HL-60/S4 treated with retinoic acid at 250 ng/mL for 4 days and 3 days (cell line): ENCODE data around the gene CDCA3.
"Not testable (repeated sequence)": the region's sequence is repeated elsewhere in the genome, so short reads cannot be mapped to it uniquely, and the experiment has no call there.

ENCODE experiments used
- in situ Hi-C: fragments of 300-500 bp; cut with MboI; formaldehyde crosslinking; loops from 2 replicates; pipeline ENCODE4 v1.7.0; 2022; ENCODE audit warnings: low sequenced_read_pairs

CDCA3 gene

DNA sequence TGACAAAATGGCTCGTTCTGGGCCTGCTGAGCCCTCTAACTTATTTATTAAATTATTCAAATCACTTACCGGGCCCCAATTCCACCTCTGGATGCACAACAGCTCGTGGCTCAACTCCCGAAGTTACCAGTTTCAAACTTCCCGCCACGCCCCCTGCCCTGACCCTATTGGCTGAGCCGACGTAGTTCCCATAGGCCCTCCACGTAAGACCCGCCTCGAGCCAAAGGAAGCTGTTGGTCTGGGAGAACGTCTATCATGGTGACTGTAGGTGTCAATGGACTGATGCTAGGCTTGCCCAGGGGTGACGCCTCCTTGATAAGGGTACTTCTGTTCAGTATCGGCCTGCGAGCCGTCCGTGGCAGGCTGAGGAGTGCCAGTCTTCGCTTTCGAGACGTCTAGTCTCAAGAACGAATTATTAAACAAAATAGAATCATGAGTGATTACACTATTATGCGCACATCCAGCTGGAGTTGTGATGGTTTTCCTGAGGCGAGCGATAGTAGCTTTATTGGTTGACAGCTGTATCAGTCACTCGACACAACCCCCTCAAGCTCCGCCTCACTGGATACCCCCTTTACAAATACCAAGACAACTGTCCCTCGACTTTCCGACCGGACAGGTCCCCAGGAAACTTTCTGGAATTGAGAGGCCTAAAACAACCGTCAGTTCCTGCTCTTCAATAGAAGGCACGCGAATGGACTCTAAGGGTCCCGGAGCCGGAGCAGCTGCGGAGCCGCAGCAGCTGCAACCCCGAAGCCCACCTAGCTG is at the start of gene CDCA3:
CDCA3 (minus strand) TSS at position 134 of the 768 bp plus-strand sequence. CDS start 334 bp downstream, outside the sequence.
- in situ Hi-C loops, result no loop called here

DNA sequence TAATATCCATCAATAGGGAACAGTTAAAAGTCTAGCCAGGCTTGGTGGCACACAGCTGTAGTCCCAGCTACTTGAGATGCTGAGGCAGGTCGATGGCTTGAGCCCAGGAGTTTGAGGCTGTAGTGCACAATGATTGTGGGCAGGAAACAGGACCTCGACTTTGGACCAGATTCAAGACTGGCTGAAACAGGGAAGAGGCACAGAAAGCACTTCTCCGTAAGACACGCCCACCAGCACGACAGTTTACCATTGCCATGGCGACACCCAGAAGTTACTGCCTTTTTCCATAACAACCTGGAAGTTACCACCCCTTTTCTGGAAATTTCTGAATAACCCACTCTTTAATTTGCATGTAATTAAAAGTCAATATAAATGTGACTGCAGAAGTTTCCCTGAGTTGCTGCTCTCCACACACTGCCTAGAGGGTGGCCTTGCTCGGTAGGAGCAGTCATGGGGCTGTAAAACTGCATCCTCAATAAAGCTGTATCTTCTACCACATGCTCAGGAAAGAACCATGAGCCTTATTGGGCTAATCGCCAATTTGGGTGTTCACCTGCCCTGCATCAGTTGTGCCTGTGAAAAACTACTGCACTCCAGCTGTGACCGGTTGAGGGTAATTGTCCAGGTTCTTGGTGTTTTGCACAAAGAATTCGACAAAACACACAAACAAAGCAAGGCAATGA is 48.9 kb upstream of the CDCA3 start:
- in situ Hi-C loops, result no loop called here

DNA sequence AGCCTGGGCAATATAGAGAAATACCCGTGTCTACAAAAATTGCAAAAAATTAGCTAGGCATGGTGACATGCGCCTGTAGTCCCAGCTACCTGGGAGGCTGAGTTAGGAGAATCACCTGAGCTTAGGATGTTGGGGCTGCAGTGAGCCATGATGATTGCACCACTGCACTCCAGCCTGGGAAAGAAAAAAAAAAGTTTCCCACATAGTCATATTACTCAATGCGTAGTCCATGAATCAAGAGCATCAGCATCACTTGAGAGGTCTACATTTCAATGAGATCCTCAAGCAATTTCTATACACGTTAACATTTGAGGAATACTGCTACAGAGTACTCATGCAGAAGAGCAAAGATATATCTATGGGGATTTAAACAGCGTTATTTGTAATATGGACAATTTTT is 48.3 kb upstream of the CDCA3 start:
- in situ Hi-C loops, result no loop called here

DNA sequence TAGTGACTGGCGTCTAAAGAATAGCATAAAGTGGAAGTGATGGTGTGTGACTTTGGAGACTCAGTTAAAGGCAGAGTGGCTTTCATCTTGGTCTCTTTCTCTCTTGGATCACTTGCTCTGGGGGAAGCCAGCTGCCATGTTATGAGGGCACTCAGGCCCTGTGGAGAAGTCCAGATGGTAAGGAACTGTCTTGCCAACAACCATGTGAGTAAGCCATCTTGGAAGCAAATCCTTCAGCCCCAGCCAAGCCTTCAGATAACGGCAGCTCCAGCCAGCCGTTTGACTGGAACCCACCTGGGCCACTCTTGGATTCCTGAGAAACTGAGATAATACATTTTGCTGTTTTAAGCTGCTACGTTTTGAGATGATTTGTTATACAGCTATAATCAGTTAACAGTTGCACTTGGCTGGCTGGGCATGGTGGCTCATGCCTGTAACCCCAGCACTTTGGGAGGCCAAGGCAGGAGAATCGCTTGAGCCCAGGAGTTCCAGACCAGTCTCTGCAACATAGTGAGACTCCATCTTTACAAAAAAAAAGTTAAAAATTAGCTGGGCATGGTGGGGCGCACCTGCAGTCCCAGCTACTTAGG is 45.9 kb upstream of the CDCA3 start:
- in situ Hi-C loops, result no loop called here

DNA sequence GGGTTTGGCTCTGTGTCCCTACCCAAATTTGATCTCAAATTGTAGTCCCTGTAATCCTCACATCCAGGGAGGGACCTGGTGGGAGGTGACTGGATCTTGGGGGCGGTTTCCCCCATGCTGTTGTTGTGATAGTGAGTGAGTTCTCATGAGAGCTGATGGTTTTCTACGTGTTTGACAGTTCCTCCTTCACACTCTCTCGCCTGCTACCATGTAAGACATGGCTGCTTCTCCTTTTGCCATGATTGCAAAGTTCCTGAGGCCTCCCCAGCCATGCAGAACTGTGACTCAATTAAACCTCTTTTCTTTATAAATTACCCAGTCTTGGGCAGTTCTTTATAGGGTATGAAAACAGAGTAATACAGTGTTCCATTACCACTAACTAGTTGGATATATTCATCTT is 43.2 kb upstream of the CDCA3 start:
- in situ Hi-C loops, result no loop called here

DNA sequence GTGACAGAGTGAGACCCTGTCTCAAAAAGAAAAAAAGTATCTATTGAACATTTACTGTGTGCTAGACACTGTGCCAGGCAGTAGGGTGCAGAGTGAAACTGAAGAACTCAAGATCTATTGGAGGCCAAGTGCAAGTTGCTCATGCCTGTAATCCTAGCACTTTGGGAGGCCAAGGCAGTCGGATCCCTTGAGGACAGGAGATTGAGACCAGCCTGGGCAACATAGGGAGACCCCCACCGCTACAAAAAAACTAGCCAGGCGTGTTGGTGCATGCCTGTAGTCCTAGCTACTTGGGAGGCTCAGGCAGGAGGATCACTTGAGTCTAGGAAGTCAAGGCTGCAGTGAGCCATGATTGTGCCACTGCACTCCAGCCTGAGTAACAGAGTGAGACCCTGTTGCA is 41.6 kb upstream of the CDCA3 start:
- in situ Hi-C loops, result not testable (repeated sequence)

DNA sequence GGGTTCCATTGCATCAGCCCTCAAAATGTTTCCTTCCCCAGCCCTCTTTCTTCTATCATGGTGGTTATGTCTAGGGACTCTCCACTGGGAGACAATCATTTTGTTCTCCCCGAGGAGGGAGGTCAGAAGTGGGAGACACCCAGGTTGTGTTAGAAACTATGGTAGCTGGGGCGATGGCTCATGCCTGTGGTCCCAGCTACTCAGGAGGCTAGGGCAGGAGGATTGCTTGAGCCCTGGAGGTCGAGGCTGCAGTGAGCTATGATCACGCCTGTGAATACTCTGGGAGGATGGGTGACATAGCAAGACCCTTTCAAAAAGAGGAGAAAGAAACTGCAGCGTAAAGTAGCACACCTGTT is 40.5 kb upstream of the CDCA3 start:
- in situ Hi-C loops, result no loop called here

DNA sequence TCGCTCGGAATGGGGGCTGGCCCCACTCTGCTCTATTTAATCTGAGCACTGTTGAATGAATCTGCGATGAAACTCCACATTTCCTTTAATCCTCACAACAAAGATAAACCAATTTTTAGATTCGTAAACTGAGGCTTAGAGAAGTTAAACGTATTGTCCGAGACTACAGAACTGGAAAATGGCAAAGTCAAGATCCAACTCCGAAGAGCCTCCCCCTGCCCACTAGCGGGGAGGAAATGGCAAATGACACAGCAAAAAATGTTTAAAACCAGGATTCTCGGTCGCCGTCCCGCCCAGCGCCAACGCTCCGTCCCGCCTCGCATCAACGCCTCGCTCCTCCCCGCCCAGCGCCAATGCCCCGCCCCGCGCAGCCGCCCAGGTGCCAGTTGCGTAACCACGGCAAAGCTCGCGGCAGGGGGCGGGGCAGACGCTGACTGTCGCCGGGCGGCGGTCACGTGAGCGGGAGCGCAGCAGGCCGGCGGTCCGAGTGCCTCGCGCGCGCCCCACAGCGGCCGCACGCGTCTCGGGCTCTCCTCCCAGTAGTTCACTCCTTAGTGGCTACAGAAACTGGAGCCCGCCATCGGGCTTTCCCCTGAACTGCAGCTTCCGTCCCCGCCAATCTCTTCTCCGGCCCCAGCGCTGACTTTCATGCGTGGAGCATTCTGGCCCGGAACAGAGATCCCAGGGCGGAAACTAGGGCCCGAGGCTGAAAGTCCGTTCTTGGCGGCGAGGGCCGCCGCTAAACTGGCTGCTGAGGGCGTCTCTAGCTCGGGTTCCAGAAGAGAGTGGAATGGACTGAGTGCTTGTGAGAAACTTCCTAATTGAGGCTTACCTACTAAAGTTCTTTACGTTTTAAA is 39.9 kb upstream of the CDCA3 start:
- in situ Hi-C loops, result no loop called here

DNA sequence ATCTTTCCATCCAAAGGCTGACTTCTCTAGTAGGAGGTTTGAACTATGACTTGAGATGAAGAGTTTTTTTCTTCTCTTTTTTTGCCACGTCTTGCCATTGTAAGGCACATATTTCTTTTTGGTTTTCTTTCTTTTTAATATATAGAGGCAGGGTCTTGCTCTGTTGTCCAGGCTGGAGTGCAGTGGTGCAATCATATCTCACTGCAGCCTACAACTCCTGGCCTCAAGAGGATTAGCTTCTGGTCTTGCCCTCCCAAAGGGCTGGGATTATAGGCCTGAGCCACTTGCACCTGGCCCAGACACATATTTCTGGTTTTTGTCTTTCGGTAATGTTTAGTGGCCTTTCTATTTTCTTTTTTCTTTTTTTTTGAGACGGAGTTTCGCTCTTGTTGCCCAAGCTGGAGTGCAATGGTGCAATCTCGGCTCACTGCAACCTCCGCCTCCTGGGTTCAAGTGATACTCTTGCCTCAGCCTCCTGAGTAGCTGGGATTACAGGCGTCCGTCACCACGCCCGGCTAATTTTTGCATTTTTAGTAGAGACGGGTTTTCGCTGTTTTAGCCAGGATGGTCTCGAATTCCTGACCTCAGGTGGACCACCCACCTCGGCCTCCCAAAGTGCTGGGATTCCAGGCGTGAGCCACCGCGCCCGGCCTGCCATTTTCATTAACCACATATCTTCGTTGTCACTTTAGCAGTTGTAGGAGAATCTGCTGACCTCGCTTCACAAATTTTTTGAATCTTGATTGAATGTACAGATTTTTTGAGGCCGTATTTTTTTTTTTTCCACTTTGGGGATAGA is 38.9 kb upstream of the CDCA3 start:
- in situ Hi-C loops, result not testable (repeated sequence)

DNA sequence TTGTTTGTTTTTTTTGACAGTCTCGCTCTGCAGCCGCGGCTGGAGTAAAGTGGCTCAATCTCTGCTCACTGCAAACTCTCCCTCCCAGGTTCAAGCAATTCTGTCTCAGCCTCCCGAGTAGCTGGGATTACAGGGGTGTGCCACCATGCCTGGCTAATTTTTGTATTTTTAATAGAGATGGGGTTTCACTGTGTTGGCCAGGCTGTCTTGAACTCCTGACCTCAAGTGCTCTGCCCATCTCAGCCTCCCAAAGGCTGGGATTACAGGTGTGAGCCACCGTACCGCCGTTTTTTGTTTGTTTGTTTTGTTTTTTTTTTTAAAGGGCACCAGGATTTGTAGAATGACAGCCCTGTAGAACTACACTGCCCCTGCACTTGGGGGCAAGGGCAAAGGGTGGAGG is 37.7 kb upstream of the CDCA3 start:
- in situ Hi-C loops, result not testable (repeated sequence)

DNA sequence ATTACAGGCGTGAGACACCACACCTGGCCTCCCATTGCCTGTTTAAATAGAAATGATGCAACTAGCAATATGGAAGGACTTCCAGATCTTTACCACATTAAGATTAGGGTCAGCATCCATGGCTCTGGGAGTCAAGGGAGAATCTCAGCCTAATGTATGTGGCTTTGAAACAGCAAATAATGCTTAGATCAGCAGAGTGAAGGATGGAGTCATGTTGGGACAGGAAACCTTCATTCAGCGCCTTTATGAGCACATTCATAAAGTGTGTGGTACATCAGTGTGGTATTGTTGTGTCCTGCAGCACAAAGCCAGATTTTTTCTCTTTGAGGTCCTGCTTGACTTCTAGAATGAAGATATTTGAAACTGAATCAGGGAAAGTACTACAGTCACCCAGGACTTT is 37.3 kb upstream of the CDCA3 start:
- in situ Hi-C loops, result no loop called here

DNA sequence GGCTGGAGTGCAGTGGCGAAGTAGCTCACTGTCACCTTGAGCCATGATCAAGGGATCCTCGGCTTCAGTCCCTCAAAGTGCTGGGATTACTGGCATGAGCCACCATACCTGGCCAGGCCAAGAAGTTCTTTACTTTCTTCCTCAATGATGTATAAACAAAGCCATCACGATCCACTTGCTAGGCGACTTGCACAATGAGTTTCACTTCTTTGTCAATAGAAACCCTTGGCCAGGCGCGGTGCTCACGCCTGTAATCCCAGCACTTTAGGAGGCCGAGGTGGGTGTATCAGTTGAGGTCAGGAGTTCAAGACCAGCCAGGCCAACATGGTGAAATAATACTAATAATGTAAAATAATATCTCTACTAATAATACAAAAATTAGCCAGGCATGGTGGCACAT is 36.4 kb upstream of the CDCA3 start:
- in situ Hi-C loops, result no loop called here

DNA sequence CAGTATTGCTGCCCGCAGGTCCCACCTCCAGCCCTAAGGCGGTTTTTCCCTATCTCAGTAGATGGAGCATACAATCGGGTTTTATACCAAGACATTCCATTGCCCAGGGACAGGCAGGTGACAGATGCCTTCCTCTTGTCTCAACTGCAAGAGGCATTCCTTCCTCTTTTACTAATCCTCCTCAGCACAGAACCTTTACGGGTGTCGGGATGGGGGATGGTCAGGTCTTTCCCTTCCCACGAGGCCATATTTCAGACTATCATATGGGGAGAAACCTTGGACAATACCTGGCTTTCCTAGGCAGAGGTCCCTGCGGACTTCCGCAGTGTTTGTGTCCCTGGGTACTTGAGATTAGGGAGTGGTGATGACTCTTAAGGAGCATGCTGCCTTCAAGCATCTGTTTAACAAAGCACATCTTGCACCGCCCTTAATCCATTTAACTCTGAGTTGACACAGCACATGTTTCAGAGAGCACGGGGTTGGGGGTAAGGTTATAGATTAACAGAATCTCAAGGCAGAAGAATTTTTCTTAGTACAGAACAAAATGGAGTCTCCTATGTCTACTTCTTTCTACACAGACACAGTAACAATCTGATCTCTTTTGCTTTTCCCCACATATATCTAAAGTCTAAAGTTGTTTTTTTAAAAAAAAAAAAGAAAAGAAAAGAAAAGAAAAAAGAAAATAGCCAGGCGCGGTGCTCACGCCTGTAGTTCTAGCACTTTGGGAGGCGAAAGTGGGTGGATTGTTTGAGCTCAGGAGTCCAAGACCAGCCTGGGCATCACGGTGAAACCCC is 35.3 kb upstream of the CDCA3 start:
- in situ Hi-C loops, result not testable (repeated sequence)

DNA sequence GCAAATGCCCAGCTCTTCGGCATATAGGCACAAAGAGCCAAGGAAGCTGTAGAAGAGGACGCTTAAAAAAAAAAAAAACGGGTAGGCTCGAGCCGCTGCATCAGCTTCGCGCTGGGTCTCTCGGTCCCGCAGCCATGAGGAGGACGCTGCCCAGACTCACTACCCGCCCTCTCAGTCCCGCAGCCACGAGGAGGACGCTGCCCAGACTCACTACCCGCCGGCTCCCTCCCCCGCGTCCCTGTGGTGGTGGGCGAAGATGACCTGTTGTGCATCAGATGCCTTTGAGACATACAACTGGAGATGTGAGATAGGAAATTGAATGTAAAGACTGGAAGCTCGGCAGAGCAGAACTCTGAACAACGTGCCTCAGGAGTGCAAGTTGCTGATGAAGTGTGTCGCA is 33.5 kb upstream of the CDCA3 start:
- in situ Hi-C loops, result no loop called here

DNA sequence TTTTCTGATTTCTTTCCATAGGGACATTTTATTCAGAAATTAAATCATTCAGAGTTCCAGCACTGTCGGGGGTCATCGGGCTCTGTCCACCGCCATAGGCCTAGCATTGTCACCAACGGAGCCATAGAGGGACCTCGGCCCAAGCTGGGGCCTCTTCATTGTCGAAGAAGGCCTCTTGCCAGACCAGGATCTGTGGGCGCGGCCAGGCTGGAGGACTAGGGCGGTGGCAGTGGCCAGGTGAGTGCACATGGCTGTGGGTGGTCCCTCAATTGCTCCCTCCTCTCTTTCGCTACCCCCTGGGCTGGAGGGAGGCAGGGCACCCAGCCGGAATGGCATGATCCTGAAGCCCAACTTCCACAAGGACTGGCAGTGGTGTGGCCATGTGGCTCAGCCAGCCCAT is 32.6 kb upstream of the CDCA3 start:
- in situ Hi-C loops, result no loop called here

DNA sequence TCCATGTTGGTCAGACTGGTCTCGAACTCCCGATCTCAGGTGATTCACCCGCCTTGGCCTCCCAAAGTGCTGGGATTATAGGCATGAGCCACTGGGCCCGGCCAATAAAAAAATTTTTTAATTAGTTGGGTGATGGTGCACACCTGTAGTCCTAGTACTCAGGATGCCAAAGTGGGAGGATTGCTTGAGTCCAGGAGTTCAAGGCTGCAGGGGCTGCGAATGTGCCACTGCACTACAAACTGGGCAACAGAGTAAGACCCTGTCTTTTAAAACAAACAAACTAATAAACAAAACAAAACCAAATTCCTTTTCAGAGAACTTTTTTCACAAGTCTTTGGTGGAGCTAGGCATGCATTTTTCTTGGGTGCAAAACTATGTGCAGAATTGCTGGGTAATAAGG is 32.2 kb upstream of the CDCA3 start:
- in situ Hi-C loops, result no loop called here

DNA sequence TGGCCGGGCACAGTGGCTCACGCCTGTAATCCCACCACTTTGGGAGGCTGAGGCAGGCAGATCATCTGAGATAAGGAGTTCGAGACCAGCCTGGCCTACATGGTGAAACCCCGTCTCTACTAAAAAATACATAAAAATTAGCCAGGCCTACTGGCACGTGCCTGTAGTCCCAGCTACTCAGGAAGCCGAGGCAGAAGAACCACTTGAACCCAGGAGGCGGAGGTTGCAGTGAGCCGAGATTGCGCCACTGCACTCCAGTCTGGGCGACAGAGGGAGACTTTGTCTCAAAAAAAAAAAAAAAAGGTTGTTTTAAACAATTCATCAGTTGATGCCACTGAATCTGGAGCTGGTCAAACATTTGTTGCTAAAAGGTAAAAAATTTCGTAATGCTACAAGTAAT is 28.7 kb upstream of the CDCA3 start:
- in situ Hi-C loops, result not testable (repeated sequence)

DNA sequence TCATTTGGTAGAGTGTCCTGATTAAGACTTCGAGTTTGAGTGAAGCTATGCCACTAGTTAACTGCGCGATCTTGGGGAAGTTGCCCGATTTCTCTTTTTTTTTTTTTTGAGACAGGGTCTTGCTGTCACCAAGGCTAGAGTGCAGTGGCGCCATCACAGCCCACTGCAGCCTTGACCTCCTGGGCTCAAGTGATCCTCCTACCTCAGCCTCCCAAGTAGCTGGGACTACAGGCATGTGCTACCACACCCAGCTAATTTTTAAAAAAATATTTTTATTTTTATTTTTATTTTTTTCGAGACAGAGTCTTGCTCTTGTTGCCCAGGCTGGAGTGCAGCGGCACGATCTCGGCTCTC is 22.9 kb upstream of the CDCA3 start:
- in situ Hi-C loops, result not testable (repeated sequence)

DNA sequence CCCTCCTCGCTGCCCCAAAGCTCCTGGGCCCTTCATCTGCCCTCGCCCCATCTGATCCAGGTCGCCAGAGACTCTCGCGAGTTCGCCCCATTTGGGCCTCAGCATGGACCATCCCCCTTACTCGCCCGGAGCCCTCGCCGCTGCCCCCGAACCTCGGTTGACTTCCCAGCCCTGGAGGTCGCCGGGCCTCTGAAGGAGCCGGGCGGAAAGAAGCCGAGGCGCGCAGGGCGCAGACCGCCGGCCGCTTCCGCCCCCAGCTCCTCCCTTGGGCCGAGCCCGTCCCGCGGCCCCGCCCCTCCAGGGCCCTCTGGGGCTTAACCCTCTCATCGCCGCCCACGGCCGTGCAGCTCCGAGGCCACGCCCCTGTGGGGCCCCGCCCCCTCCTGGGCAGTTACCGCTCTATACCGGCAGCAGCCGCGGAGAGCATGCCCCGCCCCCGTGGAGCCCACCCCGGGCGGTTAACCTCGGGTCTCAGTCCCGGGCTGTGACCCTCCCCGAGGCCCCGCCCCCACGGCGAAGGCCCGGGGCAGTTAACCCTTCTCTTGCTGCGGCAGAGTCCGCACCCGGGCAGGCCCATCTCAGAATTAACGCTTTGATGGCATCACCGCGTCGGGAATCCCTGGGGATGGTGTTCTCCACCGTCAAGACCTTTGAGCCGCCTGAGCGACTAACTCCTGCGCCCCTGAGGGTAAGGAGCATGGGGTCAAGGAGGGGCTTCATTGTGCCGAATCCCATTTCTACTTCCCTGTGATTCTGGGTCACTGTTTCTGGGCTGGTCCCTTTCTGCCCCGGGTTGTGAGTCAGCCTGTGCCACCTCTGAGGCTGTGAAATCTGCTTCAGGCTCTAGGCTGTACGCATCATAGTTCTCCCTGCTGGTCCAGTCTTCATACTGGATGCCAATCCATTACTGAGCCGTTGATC is 22.3 kb upstream of the CDCA3 start, which contains the start of gene SPSB2:
SPSB2 (minus strand) TSS at position 210 of the 921 bp plus-strand sequence. CDS start 402 bp downstream, outside the sequence.
- in situ Hi-C loops, result no loop called here
